OCI-LY3 (cell line): Measurements from ENCODE around the gene CAMKMT.

Experiments used
- H2AFZ ChIP-seq: fragments of 200-600, 300-600 bp; shearing (Covaris generic); 2 replicates; pipeline ENCODE4 v1.6.0; 2014; ENCODE audit warnings: antibody characterized with exemption, low read depth, low read length
- H3K27ac ChIP-seq: fragments of 200-600, 300-600 bp; sonication (generic); 2 replicates; pipeline ENCODE4 v1.5.1; 2014; ENCODE audit warnings: mild to moderate bottlenecking, low read length, moderate library complexity, mixed read lengths
- H3K27me3 ChIP-seq: fragments of 200-600, 300-600 bp; sonication (generic); 2 replicates; pipeline ENCODE4 v1.6.1; 2014; ENCODE audit warnings: low read depth, low read length, mixed read lengths
- H3K36me3 ChIP-seq: fragments of 200-600, 300-600 bp; sonication (generic); replicated peaks from 2 replicates; pipeline ENCODE3; 2014; ENCODE audit warnings: low read depth, low read length, mixed read lengths
- H3K4me1 ChIP-seq: fragments of 300-600, 200-600 bp; sonication (generic); 2 replicates; pipeline ENCODE4 v1.6.1; 2014; ENCODE audit warnings: low read length, mixed read lengths
- H3K4me2 ChIP-seq: fragments of 200-600, 300-600 bp; sonication (generic); 2 replicates; pipeline ENCODE4 v1.6.1; 2014; ENCODE audit warnings: low read length, mixed read lengths
- H3K4me3 ChIP-seq: fragments of 300-600, 200-600 bp; sonication (generic); 2 replicates; pipeline ENCODE4 v1.5.1; 2014; ENCODE audit warnings: antibody characterized with exemption, mild to moderate bottlenecking, low read length, moderate library complexity
- H3K79me2 ChIP-seq: fragments of 300-600, 200-600 bp; shearing (Covaris generic); 2 replicates; pipeline ENCODE4 v1.6.1; 2014; ENCODE audit warnings: mild to moderate bottlenecking, low read length, mixed read lengths
- H3K9ac ChIP-seq: fragments of 300-600, 200-600 bp; shearing (Covaris generic); 2 replicates; pipeline ENCODE4 v1.6.0; 2014; ENCODE audit warnings: mild to moderate bottlenecking, low read length, moderate library complexity
- H3K9me3 ChIP-seq: fragments of 200-600, 300-600 bp; shearing (Covaris generic); 2 replicates; pipeline ENCODE4 v1.6.1; 2014; ENCODE audit warnings: low read length, mixed read lengths; ENCODE audit not compliant: insufficient read depth
- H4K20me1 ChIP-seq: fragments of 200-600, 300-600 bp; sonication (generic); 2 replicates; pipeline ENCODE4 v1.6.1; 2016; ENCODE audit warnings: low read length, mixed read lengths; ENCODE audit not compliant: insufficient read depth
- EZH2phosphoT487 ChIP-seq: fragments of 200-600 bp; shearing (Covaris generic); IDR thresholded peaks from 2 replicates; pipeline ENCODE4 v1.6.1; 2018; ENCODE audit warnings: antibody characterized with exemption, mixed run types, low read depth
- TF ChIP-seq, protein P1 (sequence below): fragments of 200-600, 300-600 bp; sonication (generic); IDR thresholded peaks from 2 replicates; pipeline ENCODE4 v1.5.1; 2014; ENCODE audit warnings: antibody characterized with exemption, low read length, low read depth

Gene CAMKMT

DNA sequence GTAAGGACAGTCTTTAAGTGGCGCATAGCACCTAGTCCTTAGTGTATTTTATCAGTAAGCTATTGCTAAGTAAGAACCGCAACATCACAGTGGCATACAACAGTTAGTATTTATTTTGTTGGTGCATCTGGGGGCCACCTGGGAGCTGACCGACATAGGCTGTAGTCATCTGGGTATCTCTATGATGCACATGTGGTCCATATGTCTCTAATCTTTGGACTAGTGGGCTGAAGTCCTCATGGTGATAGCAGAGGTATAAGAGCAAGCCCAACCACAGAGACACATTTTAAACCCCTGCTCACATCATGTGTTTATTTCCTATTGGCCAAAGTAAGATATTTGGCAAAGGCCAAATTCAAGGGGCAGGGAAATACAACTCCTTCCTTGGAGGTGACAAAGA, 2.9 kb downstream of the CAMKMT start:
- Histone ChIP-seq H3K79me2 (peaks cover 36% of the 10 kb centered on the region), H3K4me3 (no peak overlapping the region), H3K36me3 (no peaks in the 10 kb centered on the region), H3K27ac (no peak overlapping the region), H3K9me3 (no peaks in the 10 kb centered on the region), H3K4me2 (no peak overlapping the region), H2AFZ (no peak overlapping the region), H4K20me1 (no peaks in the 10 kb centered on the region), H3K27me3 (no peaks in the 10 kb centered on the region), H3K4me1 (peaks cover 15% of the 10 kb centered on the region), H3K9ac (no peak overlapping the region)
- TF ChIP-seq EZH2phosphoT487: no peak
- TF ChIP-seq, protein P1, sequence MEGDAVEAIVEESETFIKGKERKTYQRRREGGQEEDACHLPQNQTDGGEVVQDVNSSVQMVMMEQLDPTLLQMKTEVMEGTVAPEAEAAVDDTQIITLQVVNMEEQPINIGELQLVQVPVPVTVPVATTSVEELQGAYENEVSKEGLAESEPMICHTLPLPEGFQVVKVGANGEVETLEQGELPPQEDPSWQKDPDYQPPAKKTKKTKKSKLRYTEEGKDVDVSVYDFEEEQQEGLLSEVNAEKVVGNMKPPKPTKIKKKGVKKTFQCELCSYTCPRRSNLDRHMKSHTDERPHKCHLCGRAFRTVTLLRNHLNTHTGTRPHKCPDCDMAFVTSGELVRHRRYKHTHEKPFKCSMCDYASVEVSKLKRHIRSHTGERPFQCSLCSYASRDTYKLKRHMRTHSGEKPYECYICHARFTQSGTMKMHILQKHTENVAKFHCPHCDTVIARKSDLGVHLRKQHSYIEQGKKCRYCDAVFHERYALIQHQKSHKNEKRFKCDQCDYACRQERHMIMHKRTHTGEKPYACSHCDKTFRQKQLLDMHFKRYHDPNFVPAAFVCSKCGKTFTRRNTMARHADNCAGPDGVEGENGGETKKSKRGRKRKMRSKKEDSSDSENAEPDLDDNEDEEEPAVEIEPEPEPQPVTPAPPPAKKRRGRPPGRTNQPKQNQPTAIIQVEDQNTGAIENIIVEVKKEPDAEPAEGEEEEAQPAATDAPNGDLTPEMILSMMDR: no peak

DNA sequence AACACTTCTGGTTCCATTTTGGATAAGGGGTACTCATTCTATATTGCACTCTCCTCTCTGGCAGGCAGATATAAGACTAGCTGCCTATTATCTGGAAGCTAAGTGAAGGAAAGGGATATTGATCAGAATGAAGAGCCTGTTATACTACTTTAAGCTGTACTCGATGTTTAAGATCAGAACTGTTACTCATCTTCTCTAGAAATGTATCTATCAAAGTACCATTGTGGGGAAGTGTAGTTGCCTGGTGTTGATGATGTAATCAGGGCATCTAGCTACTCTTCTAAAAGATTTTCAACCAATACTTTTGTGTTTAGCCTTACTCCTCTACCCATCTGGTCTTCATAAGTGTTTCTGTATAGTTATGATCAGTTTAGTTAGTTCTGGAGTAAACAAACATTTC, 5.8 kb downstream of the CAMKMT start:
- Histone ChIP-seq H3K4me2 (no peak overlapping the region), H3K27ac (no peak overlapping the region), H3K9me3 (no peaks in the 10 kb centered on the region), H4K20me1 (no peaks in the 10 kb centered on the region), H3K9ac (no peak overlapping the region), H2AFZ (no peak overlapping the region), H3K4me3 (no peak overlapping the region), H3K79me2 (peaks cover 16% of the 10 kb centered on the region), H3K27me3 (no peaks in the 10 kb centered on the region), H3K4me1 (peaks cover 5% of the 10 kb centered on the region; the same call in 1 of the 2 replicates), H3K36me3 (no peaks in the 10 kb centered on the region)
- TF ChIP-seq, protein P1: no peak
- no peak for TF ChIP-seq EZH2phosphoT487

DNA sequence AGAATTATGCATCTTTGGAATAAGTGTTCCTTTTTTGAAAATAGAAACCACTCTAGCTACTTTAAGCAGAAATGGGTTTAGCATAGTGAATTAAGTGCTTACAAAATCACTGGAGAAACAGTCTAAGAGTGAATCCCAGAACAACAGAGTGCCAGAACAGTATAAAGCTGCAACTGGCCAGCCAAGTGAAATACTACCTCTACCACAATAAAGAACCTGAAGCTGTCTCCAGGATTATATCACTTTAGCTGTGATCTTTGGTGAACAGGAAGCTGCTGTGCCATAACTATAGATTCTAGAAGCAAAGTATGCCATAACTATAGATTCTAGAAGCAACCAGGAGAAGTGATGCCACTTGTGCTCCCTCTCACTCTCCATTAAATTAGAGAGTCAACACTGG, 7.6 kb downstream of the CAMKMT start:
- Histone ChIP-seq H3K9me3 (no peaks in the 10 kb centered on the region), H3K9ac (no peak overlapping the region), H2AFZ (no peak overlapping the region), H4K20me1 (no peaks in the 10 kb centered on the region), H3K79me2 (peaks cover 7% of the 10 kb centered on the region; the same call in 1 of the 2 replicates), H3K27ac (no peak overlapping the region), H3K4me3 (no peak overlapping the region), H3K36me3 (no peaks in the 10 kb centered on the region), H3K4me1 (no peaks in the 10 kb centered on the region), H3K27me3 (no peaks in the 10 kb centered on the region), H3K4me2 (no peak overlapping the region)
- TF ChIP-seq, protein P1: no peak

DNA sequence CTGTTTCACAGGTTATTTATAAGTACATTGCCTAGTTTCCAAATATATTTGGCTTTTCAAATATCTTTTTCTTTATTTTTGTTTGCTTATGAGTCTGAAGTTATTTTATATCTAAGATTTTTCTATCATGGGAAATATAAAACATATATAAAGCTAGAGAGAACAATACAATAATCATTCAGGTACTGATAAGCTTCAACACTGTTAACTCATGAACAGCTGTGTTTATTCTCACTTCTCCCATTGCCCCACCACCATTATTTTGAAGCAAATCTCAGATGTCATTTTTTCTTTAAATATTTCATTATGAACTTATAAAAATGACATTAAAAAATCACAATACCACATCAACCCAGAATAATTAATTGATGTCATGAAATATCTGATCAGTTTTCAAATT, 9.7 kb downstream of the CAMKMT start:
- Histone ChIP-seq H3K27ac (no peak overlapping the region), H3K4me1 (no peaks in the 10 kb centered on the region), H3K36me3 (no peaks in the 10 kb centered on the region), H3K4me3 (no peak overlapping the region), H3K9me3 (no peaks in the 10 kb centered on the region), H3K4me2 (no peak overlapping the region), H4K20me1 (no peaks in the 10 kb centered on the region), H3K9ac (no peak overlapping the region), H3K27me3 (no peaks in the 10 kb centered on the region), H2AFZ (no peak overlapping the region), H3K79me2 (peaks cover 4% of the 10 kb centered on the region; the same call in 1 of the 2 replicates)
- TF ChIP-seq EZH2phosphoT487: no peak
- TF ChIP-seq, protein P1: no peak
